Heart left ventricle (tissue), 16 donors: Measurements from ENCODE around the gene SGSM2. TPM values are rescaled to one million over a fixed set of nuclear protein-coding genes. Genes with fewer than 3 reads are reported as not detected.

Experiments used
- ATAC-seq, 4 donors: fragments of 200-7000 bp; cut with Tn5 transposase; one replicate each; pipeline ENCODE4 v1.9.1; 2020 to 2022; ENCODE audit warnings: moderate library complexity in 4 of 4, mild to moderate bottlenecking in 3 of 4, moderate number of reproducible peaks in 1 of 4
- DNase-seq, 5 donors: peaks; one replicate each; pipeline ENCODE4 v3.0.0-alpha.2; 2020
- H3K27ac ChIP-seq, 12 donors: fragments of 200-600 bp; sonication (generic) in 4 of 12; one replicate each; pipeline versions ENCODE4 v1.5.0 to v1.8.0; 2016 to 2022; ENCODE audit warnings: mild to moderate bottlenecking in 2 of 12
- H3K27me3 ChIP-seq, 9 donors: fragments of 200-600 bp; sonication (generic) in 2 of 9; one replicate each; pipeline versions ENCODE4 v1.5.1 to v1.8.0; 2016 to 2022; ENCODE audit warnings: mild to moderate bottlenecking in 3 of 9
- H3K36me3 ChIP-seq, 9 donors: fragments of 200-600 bp; sonication (generic) in 2 of 9; one replicate each; pipeline versions ENCODE4 v1.5.0 to v1.8.0; 2018 to 2022; ENCODE audit warnings: mild to moderate bottlenecking in 2 of 9
- H3K4me1 ChIP-seq, 12 donors: fragments of 200-600 bp; sonication (generic) in 4 of 12; one replicate each; pipeline versions ENCODE4 v1.5.0 to v1.8.0; 2016 to 2022; ENCODE audit warnings: mild to moderate bottlenecking in 3 of 12
- H3K4me3 ChIP-seq, 12 donors: fragments of 200-600 bp; sonication (generic) in 4 of 12; one replicate each; pipeline versions ENCODE4 v1.5.0 to v1.8.0; 2017 to 2022; ENCODE audit warnings: mild to moderate bottlenecking in 9 of 12, moderate library complexity in 4 of 12
- H3K9me3 ChIP-seq, 12 donors: fragments of 200-600 bp; sonication (generic) in 4 of 12; one replicate each; pipeline versions ENCODE4 v1.5.0 to v1.8.0; 2016 to 2022; ENCODE audit warnings: mild to moderate bottlenecking in 1 of 12
- POLR2A ChIP-seq, 2 donors: fragments of 450-650 bp; IDR thresholded peaks; one replicate each; pipeline ENCODE4 v1.6.1; 2017; ENCODE audit warnings: antibody characterized with exemption in 2 of 2, mild to moderate bottlenecking in 2 of 2, moderate library complexity in 2 of 2
- WGBS, 4 donors: extraction: QIAGEN DNeasy Blood & Tissue Kit in 2 of 4; methylation state at CpG; one replicate each; pipeline versions ENCODE4 v1.1.5 to v1.1.7; 2013 to 2018; 5-methylcytosine and 5-hydroxymethylcytosine counted together
- intact Hi-C, 10 donors: fragments of 100-400 bp; cut with DNase I; formaldehyde crosslinking; loops; one replicate each; pipeline versions ENCODE4 v1.11.1 to v1.14.2; 2022
- polyA plus RNA-seq, 2 donors: library from polyadenylated mRNA; stranded (reverse); fragments of 200-250 nt; gene quantifications; one replicate each; pipeline ENCODE4 v1.2.3, GENCODE V29; 2013
- total RNA-seq, 9 donors: library from RNA; depleted of rRNA in 2 of 9; stranded (reverse); fragments of >200 nt in 2 of 9; fragmentation: NEBNext Ultra II Directional in 3 of 9; extraction: Animal tissue kit (Norgen Biotek cat#: 25700) in 3 of 9; gene quantifications; one replicate each; pipeline versions ENCODE4 v1.1.0 to v1.2.4, GENCODE V29; 2016 to 2023
- TF ChIP-seq, protein P1 (sequence below), 12 donors: fragments of 200-600 bp; sonication (generic) in 4 of 12; IDR thresholded peaks; one replicate each; pipeline versions ENCODE4 v1.5.0 to v1.8.0; 2018 to 2022; ENCODE audit warnings: antibody characterized with exemption in 12 of 12, mild to moderate bottlenecking in 5 of 12
- donor health status: ischemic (EF 13 %, LVEDD 7.1; RV severe dilation, severe dysfunction).
- donor health status: healthy with polysubstance abuse.
- donor health status: DM: no; HTN: yes; CAD: no.
- donor health status: DM: no; HTN: no; CAD: no.
- donor health status: ischemic (EF 25% LVEDD 6.9; RV normal size, moderate dysfunction).
- donor health status: ischemic (EF 25% LVEDD 5.7; RV mildly dilated, moderate dysfunction).
- donor health status: healthy.
- donor health status: DM: yes; HTN: yes; CAD: no.
- donor health status: ischemic (EF 35%, LVEDD 5.7; RV mildly dilated, moderate dysfunction).
- donor health status: nonischemic (EF 11% LVEDD 7.7; RV severe dilation, severe dysfunction).
- donor health status: DM: yes; HTN: yes; CAD: no.
- donor health status: PGD.
- donor health status: ischemic (EF 29% LVEDD 5.4; RV normal size, mild dysfunction).
- donor health status: nonischemic (EF 23%, LVEDD 6.1; RV moderate dilation, normal function).

SGSM2 gene
- total and polyA plus RNA-seq, 11 donors, result 17.0 to 35.1 (median 22.3) TPM

DNA sequence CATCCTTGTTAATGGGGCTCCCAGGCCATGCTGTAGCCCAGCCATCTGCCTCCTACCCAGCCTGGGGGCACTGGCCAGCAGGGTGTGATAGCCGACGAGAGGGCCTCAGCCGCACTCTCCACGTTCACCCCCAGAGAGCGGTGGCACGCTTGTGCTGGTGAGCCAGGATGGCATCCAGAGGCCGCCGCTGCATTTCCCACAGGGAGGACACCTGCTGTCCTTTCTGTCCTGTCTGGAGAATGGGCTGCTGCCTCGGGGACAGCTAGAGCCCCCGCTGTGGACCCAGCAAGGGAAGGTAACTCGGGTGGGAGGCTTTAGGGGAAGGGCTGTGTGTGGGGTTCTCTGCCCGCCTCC, 27.4 kb downstream of the SGSM2 start:
- Histone ChIP-seq H3K27me3 (no peaks in the 10 kb centered on the region), H3K36me3 (peaks cover 0 to 62% (median 24%) of the 10 kb centered on the region in 9 donors), H3K9me3 (no peaks in the 10 kb centered on the region), H3K27ac (peak overlapping the region in 6 of 12 donors; percentile 3 to 69 (median 60)), H3K4me1 (peaks cover 3 to 58% (median 26%) of the 10 kb centered on the region in 12 donors), H3K4me3 (no peak overlapping the region)
- TF ChIP-seq POLR2A (IDR thresholded peaks at IDR 0.05), result no peak
- ATAC-seq (no peak), DNase-seq (peak in 2 of 5 donors; percentile 24 to 58)
- WGBS, 4 donors, result 60 to 86% (median 76%) methylated on average over 2 to 12 of the region's 12 CpGs
- intact Hi-C loops, result no loop called here

DNA sequence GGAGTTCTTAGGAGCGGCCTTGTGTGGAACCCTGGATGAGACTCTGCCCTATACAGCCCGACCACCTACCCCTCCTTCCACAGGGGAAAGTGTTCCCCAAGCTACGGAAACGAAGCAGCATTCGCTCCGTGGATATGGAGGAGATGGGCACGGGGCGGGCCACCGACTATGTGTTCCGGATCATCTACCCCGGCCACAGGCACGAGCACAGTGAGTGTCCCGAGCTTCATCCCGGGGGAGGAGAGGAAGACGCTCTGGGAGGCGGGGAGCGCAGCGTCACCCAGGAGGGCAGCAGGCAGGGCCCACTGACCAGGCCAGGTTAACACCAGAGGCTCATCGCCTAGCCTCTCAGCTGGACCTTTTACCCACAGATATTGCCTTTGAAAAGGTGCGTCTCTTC, 27.8 kb downstream of the SGSM2 start:
- intact Hi-C loops, result no loop called here
- no peak for ATAC-seq
- no peak for TF ChIP-seq POLR2A (IDR thresholded peaks at IDR 0.05)
- TF ChIP-seq, protein P1, sequence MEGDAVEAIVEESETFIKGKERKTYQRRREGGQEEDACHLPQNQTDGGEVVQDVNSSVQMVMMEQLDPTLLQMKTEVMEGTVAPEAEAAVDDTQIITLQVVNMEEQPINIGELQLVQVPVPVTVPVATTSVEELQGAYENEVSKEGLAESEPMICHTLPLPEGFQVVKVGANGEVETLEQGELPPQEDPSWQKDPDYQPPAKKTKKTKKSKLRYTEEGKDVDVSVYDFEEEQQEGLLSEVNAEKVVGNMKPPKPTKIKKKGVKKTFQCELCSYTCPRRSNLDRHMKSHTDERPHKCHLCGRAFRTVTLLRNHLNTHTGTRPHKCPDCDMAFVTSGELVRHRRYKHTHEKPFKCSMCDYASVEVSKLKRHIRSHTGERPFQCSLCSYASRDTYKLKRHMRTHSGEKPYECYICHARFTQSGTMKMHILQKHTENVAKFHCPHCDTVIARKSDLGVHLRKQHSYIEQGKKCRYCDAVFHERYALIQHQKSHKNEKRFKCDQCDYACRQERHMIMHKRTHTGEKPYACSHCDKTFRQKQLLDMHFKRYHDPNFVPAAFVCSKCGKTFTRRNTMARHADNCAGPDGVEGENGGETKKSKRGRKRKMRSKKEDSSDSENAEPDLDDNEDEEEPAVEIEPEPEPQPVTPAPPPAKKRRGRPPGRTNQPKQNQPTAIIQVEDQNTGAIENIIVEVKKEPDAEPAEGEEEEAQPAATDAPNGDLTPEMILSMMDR (IDR thresholded peaks at IDR 0.05), result no peak
- H3K4me3 ChIP-seq, result no peak overlapping the region
- H3K27me3 ChIP-seq, result no peaks in the 10 kb centered on the region
- 95 to 99% (median 98%) methylated on average over 17 to 20 of the region's 20 CpGs for WGBS, 4 donors
- DNase-seq, result peak in 2 of 5 donors; percentile 13 to 52
- peaks cover 0 to 62% (median 24%) of the 10 kb centered on the region in 9 donors for H3K36me3 ChIP-seq
- H3K27ac ChIP-seq, result no peak overlapping the region
- H3K9me3 ChIP-seq, result no peaks in the 10 kb centered on the region
- H3K4me1 ChIP-seq, result peaks cover 3 to 62% (median 27%) of the 10 kb centered on the region in 12 donors

DNA sequence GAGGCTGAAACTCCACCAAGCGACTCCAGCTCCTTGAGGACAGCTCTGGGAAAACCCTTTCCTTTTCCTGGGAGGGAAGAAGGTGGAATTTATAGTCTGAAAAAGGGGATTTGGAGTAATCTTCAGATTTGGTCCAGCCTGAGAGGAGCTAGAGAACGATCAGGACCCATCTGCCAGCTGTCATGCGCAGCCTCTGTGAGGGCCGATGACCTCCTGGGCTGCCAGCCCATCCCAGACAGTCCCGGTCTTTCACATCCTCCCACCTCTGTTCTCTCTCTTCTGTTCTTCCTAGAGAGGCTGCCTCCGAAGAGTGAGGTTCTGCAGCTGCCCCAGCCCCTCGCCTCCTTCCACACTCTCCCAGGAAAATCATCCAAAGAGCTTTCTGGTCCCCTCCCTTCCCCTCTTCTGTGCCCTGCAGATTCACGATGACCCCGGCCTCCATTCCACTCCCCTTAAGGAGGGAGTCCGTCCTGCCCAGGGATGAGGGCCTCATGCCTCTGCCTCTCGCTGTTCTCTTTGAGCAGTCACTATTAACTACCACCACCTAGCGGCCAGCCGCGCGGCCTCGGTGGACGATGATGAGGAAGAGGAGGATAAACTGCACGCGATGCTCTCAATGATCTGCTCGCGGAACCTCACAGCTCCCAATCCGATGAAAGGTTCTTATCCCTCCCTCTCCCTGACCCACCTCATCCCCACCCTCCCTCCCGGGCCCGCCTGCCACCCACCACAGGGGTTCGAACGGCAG, 29.6 kb downstream of the SGSM2 start:
- H3K4me1 ChIP-seq, result peaks cover 3 to 51% (median 27%) of the 10 kb centered on the region in 12 donors
- DNase-seq (peak in 1 of 5 donors; percentile 9), ATAC-seq (no peak)
- TF ChIP-seq, protein P1 (IDR thresholded peaks at IDR 0.05), result no peak
- TF ChIP-seq POLR2A (IDR thresholded peaks at IDR 0.05), result no peak
- no peaks in the 10 kb centered on the region for H3K9me3 ChIP-seq
- H3K27ac ChIP-seq, result no peak overlapping the region
- H3K4me3 ChIP-seq, result no peak overlapping the region
- WGBS, 4 donors, result 91 to 94% (median 92%) methylated on average over 19 to 26 of the region's 26 CpGs
- intact Hi-C loops, result no loop called here
- H3K27me3 ChIP-seq, result no peaks in the 10 kb centered on the region
- peaks cover 0 to 58% (median 29%) of the 10 kb centered on the region in 9 donors for H3K36me3 ChIP-seq

DNA sequence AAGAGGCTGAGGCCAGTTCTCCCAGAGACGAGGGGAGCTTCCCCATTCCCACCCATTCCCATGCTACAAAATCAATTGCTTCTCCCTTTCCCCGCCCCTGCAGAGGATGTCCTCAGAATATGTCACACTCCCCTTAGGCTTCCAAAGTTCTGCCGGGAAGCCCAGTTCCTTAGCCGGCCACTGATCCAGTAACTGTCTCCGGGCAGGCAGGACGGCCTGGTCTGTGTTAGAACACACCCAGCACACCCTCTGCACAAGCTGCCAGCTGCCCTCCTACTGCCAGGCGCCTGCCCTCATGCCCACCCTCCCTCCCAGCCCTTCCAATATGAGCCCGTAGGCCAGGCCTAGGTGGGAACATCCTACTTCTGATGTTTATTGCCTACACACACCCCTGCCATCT, 31.1 kb downstream of the SGSM2 start:
- DNase-seq (peak in 3 of 5 donors; percentile 39 to 68 (median 61)), ATAC-seq (peak; percentile 23 to 65 (median 58))
- peak overlapping the region in 7 of 12 donors; percentile 4 to 56 (median 30) for H3K27ac ChIP-seq
- H3K4me3 ChIP-seq, result no peak overlapping the region
- H3K9me3 ChIP-seq, result no peaks in the 10 kb centered on the region
- intact Hi-C loops, result no loop called here
- WGBS, 4 donors, result 43 to 61% (median 55%) methylated on average over 8 of the region's 8 CpGs
- peaks cover 3 to 48% (median 27%) of the 10 kb centered on the region in 12 donors for H3K4me1 ChIP-seq
- no peak for TF ChIP-seq POLR2A (IDR thresholded peaks at IDR 0.05)
- TF ChIP-seq, protein P1 (IDR thresholded peaks at IDR 0.05), result no peak
- H3K36me3 ChIP-seq, result peaks cover 0 to 61% (median 25%) of the 10 kb centered on the region in 9 donors
- H3K27me3 ChIP-seq, result no peaks in the 10 kb centered on the region
